M059J (cell line): Measurements from ENCODE around the gene CDH13. TPM values are rescaled to one million over a fixed set of nuclear protein-coding genes. Genes with fewer than 3 reads are reported as not detected.
A peak's percentile ranks its signal among the peaks of the same experiment; 100 is the strongest.

Experiments used
- DNase-seq: peaks from one replicate; pipeline ENCODE4 v3.0.0-alpha.2; 2012; ENCODE audit warnings: low read depth
- total RNA-seq: library from RNA; depleted of rRNA; stranded (reverse); fragments of >200 nt; shearing (Covaris generic); gene quantifications from 2 replicates; pipeline ENCODE4 v1.2.3, GENCODE V29; 2014

Gene CDH13
- total RNA-seq, 1 experiment from 2014 or later = 61.5 TPM

DNA sequence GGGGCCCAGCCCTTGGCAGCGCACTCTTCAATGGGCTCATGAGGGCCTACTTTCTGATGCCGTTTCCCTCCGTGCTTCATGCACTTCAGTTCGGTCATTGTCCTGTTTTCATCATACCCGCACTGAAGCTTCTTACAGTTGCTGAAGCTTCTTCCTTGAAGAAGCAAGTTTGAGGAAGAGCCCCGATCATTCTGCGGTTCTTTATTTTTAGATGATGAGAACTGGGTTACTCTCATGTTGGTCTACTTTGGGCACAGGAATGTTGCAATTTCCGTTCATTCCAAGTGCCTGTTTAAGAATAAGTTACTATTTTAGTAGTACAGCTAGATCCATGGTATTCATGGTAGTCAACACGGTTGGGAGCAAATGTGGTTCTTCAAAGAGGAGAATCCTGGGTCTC is 593.3 kb downstream of the CDH13 start:
- no peak for DNase-seq

- no peak for DNase-seq
These were observed 597.9 kb downstream of the CDH13 start for GRCh38 chr16:83224642-83225041.

DNA sequence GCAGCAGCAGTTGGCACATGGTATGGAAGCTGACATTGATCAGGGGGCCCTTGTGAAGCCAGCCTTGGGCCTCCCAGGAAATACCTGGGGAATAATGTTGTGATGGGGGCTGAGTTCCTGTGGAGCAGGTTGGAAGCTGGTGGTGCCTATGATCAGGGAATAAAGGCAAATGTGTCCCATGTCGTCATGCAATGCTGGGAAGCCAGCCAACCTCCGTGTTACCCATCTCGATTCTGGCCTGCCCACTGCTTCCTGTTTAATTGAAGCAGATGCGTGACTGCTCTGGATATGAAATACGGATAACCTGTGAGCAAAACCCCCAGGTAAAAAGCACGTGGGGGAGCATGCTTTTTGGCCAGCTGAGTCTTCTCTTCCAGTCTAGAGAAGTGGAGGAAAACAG is 600.6 kb downstream of the CDH13 start:
- DNase-seq = peak; percentile 29

DNA sequence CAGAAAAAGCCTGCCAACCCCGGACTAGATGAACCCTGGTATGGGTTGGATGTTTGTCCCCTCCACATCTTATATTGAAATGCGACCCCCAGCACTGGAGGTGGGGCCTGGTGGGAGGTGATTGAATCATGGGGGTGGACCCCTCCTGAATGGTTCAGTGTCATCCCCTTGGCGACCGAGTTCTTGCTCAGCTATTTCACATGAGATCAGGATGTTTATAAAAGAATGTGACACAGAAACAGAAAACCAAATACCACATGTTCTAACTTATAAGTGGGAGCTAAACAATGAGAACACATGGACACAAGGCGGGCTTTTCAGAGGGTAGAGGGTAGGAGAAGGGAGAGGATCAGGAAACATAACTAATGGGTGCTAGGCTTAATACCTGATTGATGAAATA is 605.0 kb downstream of the CDH13 start:
- no peak for DNase-seq

- no peak for DNase-seq
These were observed 606.4 kb downstream of the CDH13 start for GRCh38 chr16:83233153-83233552.

DNA sequence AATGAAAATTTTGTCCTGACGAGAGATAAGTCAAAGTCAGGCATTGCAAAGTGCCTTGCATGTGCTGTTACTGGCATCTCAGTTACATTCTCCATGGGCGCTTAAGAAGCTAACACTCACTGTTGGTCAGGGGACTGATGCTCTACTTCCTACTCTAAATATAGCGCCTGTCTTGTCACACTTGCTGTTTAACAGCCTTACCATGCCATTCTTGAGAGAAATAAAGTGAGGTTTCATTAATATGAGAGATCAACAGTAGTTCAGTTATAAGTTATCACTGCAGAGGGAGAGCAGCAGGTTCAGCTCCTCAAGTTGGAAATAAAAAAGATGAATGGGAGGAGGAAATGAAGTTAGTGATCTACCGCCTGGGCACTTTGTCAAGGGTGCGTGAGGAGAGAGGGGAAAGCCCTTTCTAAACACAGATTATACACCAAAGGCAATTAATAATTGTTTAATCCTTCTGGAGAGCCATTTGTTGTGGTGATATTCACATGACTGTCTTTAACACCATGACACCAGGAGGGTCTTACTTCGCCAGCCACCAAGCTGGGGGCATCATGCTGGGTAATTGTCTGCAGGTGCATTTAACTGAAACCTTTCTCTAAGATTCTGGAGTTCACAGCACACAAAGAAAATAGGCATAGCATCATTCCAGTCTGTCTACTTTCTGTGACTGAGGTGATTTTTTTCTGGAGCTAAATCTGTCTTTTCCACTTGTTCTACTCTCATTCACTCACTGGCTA is 612.4 kb downstream of the CDH13 start:
- no peak for DNase-seq

- no peak for DNase-seq
These were observed 617.3 kb downstream of the CDH13 start for GRCh38 chr16:83244057-83244456.

DNA sequence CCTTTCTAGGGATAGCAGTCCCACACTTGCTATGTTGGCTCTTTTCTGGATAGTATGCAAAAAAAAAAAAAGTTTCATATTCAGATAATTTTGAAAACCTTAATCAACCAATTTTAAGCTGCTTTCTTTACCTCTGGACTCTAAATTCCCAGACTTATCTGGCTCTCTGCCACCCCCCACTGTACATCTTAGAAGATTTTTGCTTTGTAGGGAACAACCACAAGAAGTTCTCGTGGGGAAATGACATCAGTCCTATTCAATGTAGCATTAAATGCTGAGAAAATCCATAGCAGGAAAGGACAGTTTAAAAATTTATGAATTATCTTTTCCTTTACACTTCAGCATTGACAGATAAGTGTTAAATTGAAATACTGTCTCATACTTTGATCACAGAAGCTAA is 618.3 kb downstream of the CDH13 start:
- DNase-seq = peak; percentile 12

- DNase-seq = no peak
These were observed 621.1 kb downstream of the CDH13 start for GRCh38 chr16:83247767-83248372.

GRCh38 chr16:83248735-83249463 is 622.1 kb downstream of the CDH13 start:
- peak; percentile 9 for DNase-seq

- no peak for DNase-seq
These were observed 626.8 kb downstream of the CDH13 start for GRCh38 chr16:83253521-83253920.

DNA sequence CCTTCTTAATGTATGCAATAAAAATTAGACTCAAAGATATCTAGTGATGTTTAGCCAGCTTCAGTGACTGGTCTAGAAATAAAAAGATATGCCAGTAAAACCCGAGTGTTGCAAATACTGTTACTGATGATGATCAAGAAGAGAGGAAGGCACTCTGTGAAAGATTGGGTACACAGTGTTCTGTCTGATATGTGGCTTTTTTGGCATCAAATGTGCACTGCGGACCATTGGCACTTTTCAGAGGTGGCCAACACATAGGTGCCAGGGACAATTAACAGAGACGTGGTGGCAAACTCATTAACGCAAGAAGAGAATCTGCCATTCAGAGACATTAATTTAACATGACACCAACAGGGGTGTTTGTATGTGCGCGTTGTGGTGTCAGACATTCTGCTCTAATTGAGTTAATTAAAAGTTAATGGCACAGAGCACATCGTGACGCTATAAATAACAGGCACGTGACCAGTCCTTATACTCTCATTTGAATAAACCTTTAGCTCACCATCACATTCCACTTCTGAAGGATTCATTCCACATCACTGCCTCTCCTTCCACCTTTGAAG is 631.7 kb downstream of the CDH13 start:
- no peak for DNase-seq

- DNase-seq = no peak
These were observed 640.2 kb downstream of the CDH13 start for GRCh38 chr16:83266848-83267553.

GRCh38 chr16:83268169-83268568 is 641.4 kb downstream of the CDH13 start:
- DNase-seq = no peak

DNA sequence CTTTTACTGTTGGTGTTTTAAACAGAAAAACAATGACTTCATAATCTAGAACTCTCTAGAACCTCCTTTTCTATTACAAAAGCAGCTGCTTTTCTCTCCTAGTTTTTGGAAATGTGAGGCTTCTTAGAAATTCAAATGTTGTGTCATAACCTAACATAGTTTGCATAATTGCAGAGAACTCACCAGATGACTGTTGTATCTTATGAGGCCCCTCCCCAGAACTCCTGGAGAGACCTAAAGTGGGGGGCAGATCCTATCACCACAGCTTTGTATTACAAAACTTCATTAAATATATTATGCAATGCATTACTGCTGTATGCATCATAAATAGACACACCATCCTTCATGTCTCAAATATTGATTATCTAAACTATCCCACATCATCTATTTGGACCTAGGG is 642.3 kb downstream of the CDH13 start:
- DNase-seq = no peak

GRCh38 chr16:83269541-83269940 is 642.8 kb downstream of the CDH13 start:
- no peak for DNase-seq

- DNase-seq = no peak
These were observed 643.3 kb downstream of the CDH13 start for GRCh38 chr16:83270061-83270460.

DNA sequence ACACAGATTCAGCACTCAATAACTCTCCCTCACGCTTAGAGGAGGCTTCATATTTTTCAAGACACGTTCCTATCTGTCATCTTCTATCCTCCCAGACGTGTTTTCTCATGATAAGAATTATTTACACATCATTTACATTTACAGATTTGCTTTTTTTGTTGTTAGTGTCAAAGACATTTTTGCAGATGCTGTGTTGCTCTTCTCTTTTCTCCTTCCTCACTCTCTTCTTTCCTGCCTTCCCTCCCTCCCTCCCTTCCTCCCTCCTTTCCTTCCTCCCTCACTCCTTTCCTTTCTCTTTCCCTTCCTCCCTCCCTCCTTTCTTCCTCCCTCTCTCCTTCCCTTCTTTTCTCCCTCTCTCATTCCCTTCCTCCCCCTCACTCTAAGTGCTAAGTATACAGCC is 643.9 kb downstream of the CDH13 start:
- no peak for DNase-seq

DNA sequence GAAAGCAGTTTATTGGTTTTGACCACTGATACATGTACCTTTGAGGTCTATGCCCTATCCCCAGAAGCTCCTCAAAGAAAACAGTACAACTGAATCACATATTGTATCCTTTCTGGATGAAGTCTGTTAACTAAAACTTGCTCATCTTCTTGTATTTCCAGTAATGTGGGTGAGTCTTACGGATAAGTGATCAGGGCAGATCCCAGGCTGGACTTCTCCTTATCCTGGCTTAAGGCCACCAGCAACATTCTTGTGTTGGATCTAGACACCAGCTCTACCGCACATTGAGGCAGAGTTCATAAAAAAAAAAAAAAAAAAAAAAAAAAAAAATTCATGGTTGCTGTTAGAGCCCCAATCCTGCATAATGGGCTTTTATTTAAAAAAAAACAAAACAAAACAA is 644.4 kb downstream of the CDH13 start:
- no peak for DNase-seq

- no peak for DNase-seq
These were observed 645.3 kb downstream of the CDH13 start for GRCh38 chr16:83271970-83272575.

DNA sequence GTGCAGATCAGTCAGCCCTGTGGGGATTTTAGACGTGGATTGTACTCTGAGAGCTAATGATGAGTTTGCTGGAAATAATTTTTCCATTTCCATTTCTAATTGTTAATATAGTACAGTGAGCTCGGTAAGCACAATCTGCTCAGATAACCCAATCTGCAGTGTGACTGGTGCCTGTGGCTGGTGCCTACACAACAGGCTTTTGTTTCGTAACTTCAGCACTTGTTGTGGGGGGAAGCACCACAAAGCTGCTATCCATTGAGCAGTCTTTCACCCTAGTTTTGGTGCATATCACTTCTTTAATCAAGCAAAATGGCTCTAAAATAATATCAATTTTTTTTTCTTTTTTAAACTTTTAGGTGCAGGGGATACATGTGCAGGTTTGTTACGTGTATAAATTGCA is 646.1 kb downstream of the CDH13 start:
- no peak for DNase-seq
